Ishikawa (cell line): Measurements from ENCODE around the gene MS4A7.

Experiments
- CREB1 ChIP-seq: IDR thresholded peaks from 2 replicates; pipeline ENCODE4 v1.6.1; 2012; ENCODE audit warnings: low read depth
- EGR1 ChIP-seq: IDR thresholded peaks from 2 replicates; pipeline ENCODE4 v1.6.1; 2012
- EP300 ChIP-seq: IDR thresholded peaks from 2 replicates; pipeline ENCODE4 v1.6.1; 2012; ENCODE audit warnings: borderline replicate concordance
- FOXM1 ChIP-seq: IDR thresholded peaks from 2 replicates; pipeline ENCODE4 v1.6.1; 2012; ENCODE audit warnings: low read depth, borderline replicate concordance
- MAX ChIP-seq: IDR thresholded peaks from 2 replicates; pipeline ENCODE4 v1.6.1; 2012
- NFIC ChIP-seq: IDR thresholded peaks from 2 replicates; pipeline ENCODE4 v1.6.1; 2012
- RAD21 ChIP-seq: IDR thresholded peaks from 2 replicates; pipeline ENCODE4 v1.6.1; 2012; ENCODE audit warnings: low read depth
- REST ChIP-seq: IDR thresholded peaks from 2 replicates; pipeline ENCODE4 v1.6.1; 2012; ENCODE audit warnings: low read depth, mild to moderate bottlenecking
- TAF1 ChIP-seq: IDR thresholded peaks from 2 replicates; pipeline ENCODE4 v1.6.1; 2012; ENCODE audit warnings: low read depth, mild to moderate bottlenecking
- TCF12 ChIP-seq: IDR thresholded peaks from 2 replicates; pipeline ENCODE4 v1.6.1; 2012; ENCODE audit warnings: low read depth
- YY1 ChIP-seq: IDR thresholded peaks from 2 replicates; pipeline ENCODE4 v1.6.1; 2012; ENCODE audit warnings: low read depth
- ZBTB7A ChIP-seq: IDR thresholded peaks from 2 replicates; pipeline ENCODE4 v1.6.1; 2012; ENCODE audit warnings: low read depth

GRCh38 chr11:60332846-60333245, 45.5 kb upstream of the MS4A7 start:
- TF ChIP-seq NFIC (no peak), RAD21 (no peak), EP300 (no peak), REST (no peak), YY1 (no peak), MAX (no peak), EGR1 (no peak), FOXM1 (no peak), ZBTB7A (no peak), TCF12 (no peak), TAF1 (no peak), CREB1 (no peak)
